Measurements from ENCODE around the gene ITFG2.

The ITFG2 gene

DNA sequence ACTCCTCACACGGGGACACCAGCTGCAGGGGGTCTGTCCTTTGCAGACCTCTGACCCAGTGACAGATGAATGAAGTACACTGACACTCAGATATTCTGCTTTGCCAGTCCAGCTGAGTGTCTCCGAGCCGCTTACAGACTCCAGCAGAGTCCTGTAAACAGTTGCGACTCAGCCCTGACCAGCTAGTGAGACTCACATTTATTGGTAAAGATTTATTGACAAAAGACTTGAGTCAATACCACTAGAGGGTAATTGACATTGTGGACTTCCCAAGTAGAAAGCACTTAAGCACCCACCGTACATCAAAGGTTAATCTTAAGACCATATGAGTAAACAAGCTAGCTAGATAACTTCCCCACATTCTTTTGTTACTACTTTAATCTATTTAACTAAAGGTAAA, 27.5 kb upstream of the ITFG2 start:
- TF ChIP-seq POLR2A (IDR thresholded peaks at IDR 0.05; ENCODE audit: low read length) (no peak), GATA1 (IDR thresholded peaks at IDR 0.05; ENCODE audit: low read depth, low read length) (no peak)
- DNase-seq: no peak

DNA sequence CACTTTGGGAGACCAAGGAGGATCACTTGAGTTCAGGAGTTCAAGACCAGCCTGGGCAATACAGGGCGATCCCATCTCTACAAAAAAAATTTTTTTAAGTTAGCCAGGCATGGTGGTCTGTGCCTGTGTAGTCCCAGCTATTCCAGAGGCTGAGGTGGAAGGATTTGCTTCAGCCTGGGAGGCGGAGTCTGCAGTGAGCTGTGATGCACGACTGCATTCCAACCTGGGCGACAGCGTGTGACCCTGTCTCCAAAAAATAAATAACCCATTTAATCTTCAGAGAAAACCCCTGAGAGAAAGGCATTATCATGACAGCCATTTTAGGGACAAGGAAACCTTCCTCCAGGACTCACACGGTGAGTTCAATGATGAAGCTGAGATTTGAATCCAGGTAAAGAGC, 21.4 kb upstream of the ITFG2 start:
- TF ChIP-seq GATA1 (IDR thresholded peaks at IDR 0.05; ENCODE audit: low read depth, low read length) (no peak), POLR2A (IDR thresholded peaks at IDR 0.05; ENCODE audit: low read length) (no peak)
- no peak for DNase-seq

DNA sequence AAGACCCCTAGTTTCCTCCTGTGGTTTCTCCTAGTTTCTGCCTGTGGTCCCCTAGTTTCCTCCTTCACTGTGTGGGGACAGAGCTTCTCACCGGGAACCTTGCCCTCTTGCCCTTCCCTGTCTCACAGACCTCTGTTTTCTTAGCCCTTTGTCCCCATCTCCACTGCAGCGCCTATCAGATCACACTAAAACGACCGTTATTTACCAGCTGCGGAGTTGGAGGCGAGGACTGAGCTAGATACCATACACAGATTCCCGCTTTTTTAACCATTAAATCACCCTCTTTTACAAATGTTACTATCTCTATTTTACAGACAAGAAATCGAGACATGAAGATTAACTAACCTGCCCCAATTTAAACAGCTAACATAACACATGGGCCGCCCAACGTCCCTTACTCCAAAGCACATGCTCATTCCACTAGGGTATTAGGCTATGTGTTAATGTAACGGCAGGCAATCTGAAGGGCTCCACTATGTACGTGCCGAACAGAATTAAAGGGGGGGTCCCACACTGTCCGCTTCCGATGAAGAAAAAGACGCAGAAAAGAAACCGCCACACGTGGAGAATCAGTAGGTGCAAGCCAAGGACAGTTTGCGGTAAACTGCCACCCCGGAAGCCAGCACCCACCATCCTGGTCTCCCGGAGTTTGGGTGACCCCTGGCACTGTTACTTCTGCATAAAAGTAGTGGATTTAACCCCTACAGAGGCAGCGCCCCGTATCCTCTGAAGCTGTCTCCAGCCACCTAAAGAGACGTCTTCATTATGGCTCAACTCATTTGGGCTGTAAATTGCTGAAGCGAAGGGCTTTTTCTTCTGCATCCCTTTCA, 19.6 kb upstream of the ITFG2 start:
- DNase-seq: peak in 1 of 2 experiments; percentile 32
- no peak for TF ChIP-seq POLR2A (IDR thresholded peaks at IDR 0.05; ENCODE audit: low read length)
- TF ChIP-seq GATA1 (IDR thresholded peaks at IDR 0.05; ENCODE audit: low read depth, low read length): no peak

DNA sequence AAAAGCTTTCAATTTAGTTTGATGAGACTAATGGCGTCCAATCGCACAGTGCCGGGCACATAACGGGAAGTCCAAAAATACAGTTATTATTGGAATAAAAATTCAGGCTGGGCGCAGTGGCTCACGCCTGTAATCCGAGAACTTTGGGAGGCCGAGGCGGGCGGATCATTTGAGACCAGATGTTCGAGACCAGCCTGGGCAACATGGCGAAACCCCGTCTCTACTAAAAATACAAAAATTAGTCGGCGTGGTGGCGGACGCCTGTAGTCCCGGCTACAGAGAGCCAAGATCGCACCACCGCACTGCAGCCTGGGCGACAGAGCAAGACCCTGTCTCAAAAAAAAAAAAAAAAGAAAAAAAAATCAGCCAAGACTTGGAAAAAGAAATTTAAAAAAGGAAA, 18.9 kb upstream of the ITFG2 start:
- TF ChIP-seq GATA1 (IDR thresholded peaks at IDR 0.05; ENCODE audit: low read depth, low read length) (no peak), POLR2A (IDR thresholded peaks at IDR 0.05; ENCODE audit: low read length) (no peak)
- no peak for DNase-seq

DNA sequence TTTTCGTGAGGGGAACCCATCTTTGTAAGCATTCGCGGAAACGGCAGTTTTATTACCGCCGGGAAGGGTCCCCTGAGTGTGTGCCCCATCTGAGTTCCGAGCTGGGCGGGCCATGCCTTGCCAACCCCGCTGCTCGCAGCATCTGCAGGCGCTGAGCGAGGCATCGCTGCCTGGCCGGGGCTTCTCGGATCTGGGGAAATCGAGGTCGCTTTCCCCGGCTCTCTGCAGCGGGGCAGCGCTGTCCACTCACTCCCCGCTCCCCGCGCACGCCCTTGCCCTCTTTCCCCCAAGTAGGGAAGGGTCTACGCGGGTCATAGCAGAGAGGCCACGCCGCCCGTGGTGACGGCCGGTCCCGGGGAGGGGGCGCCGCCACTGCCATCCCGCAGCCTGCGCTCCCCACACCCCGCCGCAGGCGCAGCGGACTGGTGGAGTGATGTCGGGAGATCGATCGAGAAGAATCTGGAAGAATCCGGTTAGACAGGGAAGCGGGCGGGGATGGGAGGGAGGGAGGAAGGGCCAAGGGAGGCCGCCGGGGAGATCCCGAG, 18.2 kb upstream of the ITFG2 start:
- TF ChIP-seq POLR2A (IDR thresholded peaks at IDR 0.05; ENCODE audit: low read length): no peak
- TF ChIP-seq GATA1 (IDR thresholded peaks at IDR 0.05; ENCODE audit: low read depth, low read length): no peak
- peak in 1 of 2 experiments; percentile 67 for DNase-seq

DNA sequence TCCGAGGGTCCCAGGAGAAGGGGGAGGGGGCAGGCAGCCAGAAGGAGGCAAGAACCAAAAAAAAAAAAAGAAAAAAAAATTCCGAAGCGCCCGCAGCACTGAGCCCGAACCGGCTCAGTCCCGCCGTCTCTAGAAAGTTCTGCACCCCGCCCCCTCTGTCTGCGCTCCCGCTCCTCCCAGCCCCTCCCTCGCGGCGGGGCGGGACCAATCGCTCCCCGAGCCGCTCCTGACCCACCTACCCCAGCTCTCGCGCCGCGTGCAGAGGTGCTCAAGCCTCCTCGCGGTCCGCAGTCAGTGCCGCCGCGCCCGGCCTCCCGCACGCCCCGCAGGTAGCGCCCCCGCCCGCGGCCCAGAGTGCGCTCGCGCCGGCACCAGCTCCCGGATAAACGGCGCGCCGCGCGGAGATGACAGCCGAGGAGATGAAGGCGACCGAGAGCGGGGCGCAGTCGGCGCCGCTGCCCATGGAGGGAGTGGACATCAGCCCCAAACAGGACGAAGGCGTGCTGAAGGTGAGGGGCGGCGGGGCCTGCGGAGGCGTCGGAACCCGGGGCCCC, 17.7 kb upstream of the ITFG2 start, which contains the start of gene FKBP4:
TSS of gene FKBP4 (plus strand) at position 235 of the 554 bp plus-strand sequence. CDS start at position 405, 170 bp downstream.
- DNase-seq: peak; percentile 91 to 94
- peak; percentile 60 for TF ChIP-seq POLR2A (IDR thresholded peaks at IDR 0.05; ENCODE audit: low read length)
- no peak for TF ChIP-seq GATA1 (IDR thresholded peaks at IDR 0.05; ENCODE audit: low read depth, low read length)

DNA sequence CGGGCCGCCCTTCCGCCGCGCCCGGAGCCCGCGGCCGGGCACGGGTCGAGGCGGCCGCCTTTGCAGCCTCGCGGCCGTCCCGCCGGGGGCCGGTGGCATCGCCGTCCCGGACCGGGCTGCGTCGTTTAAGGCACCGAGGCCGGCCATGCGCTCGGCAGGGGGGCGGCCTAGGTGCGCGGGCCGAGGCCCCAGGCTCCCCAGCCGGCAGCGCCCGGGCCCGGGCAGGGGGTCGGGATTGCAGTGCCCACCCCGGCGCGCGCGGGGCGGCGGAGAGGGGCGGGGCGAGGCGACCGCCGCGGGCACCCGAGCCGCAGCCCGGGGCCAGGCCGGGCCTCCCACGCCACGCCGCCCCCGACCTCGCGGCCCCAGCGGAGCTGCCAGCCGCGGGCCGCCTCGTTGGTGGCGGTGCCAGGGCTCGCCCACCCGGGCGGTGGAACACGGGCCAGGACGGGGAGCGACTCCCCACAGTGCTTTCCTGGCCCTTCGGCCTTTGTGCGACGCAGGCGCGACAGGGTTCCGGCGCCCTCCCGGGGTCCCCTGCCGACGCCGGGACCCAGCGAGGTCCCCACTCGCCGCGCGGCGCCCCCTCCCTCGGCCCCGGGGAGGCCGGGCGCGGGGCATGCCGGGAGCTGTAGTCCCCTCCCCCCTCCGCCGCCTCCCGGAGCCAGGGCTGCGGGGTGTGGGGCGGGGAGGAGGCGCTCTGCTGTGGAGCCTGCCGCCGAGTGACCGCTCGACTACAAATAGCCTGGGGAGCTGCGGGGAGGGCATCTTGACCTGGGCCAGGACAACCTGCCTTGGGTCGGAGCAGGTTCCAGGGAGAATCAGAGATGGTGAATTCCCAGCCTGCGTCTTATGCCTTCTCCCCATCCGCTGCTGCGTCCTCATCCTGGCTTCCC, 16.9 kb upstream of the ITFG2 start:
- TF ChIP-seq POLR2A (IDR thresholded peaks at IDR 0.05; ENCODE audit: low read length) (no peak), GATA1 (IDR thresholded peaks at IDR 0.05; ENCODE audit: low read depth, low read length) (no peak)
- peak; percentile 75 to 86 for DNase-seq

DNA sequence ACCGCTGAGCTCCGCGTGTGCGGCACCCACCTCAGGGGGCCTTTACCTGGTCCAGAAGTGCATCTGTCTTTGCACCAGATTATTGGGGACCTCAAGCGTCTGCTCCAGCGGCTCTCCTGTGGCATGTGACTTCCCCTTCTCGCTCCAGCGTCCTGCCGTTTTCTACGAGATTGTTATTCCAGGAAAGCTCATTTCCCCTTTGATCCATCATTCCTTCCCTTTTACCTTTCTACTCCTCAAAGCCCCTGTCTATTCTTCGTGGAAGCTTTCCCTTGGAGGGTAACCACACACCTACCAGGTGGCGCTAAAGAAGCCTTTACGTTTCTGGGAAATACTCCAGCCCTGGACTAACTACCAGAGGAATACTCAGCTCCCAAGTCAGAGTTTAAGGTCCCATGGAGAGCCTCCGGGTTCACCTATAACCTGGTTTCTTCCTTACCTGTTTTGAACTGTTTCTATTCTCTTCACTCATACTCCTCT, 16.2 kb upstream of the ITFG2 start:
- DNase-seq: peak in 1 of 2 experiments; percentile 31
- no peak for TF ChIP-seq GATA1 (IDR thresholded peaks at IDR 0.05; ENCODE audit: low read depth, low read length)

DNA sequence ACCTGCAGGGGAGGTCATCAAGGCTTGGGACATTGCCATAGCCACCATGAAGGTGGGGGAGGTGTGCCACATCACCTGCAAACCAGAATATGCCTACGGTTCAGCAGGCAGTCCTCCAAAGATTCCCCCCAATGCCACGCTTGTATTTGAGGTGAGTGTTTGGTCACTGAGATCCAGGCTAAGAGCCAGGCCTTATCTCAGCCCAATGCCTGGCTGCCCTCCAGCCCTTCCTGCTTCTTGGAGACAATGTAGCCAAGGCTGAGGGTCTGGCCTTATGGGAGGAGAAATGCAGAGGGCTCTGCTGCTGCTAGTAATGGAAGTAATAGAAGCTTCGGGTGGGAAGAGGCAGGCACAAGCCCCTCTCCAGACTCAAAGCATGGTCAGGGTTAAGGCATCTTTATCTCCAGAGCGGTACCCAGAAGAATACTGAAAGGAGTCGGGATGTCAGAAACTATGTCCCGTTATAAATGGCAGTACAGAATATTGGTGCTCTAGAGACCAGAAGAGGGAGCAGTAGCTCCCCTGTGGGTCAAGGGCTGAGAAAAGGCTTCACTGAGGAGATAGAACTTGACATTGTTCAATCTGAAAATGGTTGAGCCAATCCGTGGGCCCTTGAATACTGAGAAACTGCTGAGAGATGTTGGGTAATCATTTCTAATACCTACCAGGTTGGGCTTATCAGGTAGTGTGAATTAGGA, 14.6 kb upstream of the ITFG2 start:
- peak; percentile 15 to 25 for DNase-seq
- TF ChIP-seq GATA1 (IDR thresholded peaks at IDR 0.05; ENCODE audit: low read depth, low read length): no peak

DNA sequence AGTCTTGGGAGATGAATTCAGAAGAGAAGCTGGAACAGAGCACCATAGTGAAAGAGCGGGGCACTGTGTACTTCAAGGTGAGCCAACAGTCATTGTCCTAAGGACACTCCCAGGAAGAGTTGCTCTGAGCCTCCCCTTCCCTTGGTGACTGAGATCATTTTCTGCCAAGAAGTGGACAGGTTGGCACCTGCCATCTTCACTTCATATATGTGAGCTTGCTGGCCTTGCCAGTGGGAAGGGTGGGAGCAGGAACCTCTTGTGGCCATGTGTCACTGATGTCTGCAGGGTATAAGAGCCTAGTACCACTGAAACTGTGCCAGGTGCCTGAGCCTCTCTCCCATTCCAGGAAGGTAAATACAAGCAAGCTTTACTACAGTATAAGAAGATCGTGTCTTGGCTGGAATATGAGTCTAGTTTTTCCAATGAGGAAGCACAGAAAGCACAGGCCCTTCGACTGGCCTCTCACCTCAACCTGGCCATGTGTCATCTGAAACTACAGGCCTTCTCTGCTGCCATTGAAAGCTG, 12.4 kb upstream of the ITFG2 start:
- DNase-seq: no peak
- TF ChIP-seq GATA1 (IDR thresholded peaks at IDR 0.05; ENCODE audit: low read depth, low read length) (no peak), POLR2A (IDR thresholded peaks at IDR 0.05; ENCODE audit: low read length) (no peak)

DNA sequence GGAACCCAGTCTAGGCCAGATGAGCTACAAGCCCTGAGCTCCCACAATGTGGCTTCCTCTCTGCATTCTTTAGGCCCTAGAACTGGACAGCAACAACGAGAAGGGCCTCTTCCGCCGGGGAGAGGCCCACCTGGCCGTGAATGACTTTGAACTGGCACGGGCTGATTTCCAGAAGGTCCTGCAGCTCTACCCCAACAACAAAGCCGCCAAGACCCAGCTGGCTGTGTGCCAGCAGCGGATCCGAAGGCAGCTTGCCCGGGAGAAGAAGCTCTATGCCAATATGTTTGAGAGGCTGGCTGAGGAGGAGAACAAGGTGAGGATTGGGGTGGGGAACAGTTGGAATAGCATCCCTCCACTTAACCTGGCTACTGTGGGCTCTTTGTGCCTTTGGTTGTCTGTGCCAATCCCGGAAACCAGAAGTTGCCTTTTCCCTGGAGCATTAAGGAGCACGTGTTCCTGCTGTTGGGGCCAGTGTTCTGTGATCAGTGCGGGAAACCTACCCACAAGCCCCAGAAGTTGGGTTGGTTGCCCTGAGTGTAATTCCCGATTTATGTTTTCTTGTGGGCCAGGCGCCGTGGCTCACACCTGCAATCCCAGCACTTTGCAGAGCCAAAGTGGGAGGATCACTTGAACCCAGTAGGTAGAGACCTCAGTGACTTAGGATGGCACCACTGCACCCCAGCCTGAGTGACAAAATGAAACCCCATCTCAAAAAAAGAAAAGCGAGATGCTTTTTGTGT, 11.3 kb upstream of the ITFG2 start:
- no peak for DNase-seq
- TF ChIP-seq GATA1 (IDR thresholded peaks at IDR 0.05; ENCODE audit: low read depth, low read length): no peak
- TF ChIP-seq POLR2A (IDR thresholded peaks at IDR 0.05; ENCODE audit: low read length): no peak

DNA sequence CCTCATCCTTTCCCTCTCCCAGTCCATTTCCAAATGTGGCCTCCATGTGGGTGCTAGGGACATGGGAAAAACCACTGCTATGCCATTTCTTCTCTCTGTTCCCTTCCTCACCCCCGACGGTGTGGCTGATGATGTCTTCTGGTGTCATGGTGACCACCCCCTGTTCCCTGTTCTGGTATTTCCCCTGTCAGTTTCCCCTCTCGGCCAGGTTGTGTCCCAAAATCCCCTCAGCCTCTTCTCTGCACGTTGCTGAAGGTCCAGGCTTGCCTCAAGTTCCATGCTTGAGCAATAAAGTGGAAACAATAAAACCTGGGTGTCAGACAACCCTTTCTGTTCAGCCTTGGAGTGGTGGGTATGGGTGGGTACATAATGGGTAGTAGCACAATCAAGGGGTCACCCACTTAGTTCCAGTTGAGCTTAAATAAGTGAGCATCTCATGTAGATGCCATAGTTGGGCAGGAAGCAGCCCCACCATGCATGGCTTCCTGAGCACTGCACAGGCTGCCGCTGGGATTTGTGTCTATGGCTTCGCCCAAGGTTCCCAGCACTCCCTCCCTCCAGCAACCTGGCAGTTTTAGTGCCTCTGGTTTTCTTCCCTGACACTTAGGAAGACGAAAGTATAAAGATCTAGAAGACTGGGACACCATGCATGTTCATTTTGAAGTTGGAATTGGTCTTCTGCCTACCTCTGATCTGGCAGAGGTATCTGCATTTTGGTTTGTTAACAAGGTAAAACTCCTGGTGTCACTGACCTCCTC, 8.7 kb upstream of the ITFG2 start:
- TF ChIP-seq GATA1 (IDR thresholded peaks at IDR 0.05; ENCODE audit: low read depth, low read length) (no peak), POLR2A (IDR thresholded peaks at IDR 0.05; ENCODE audit: low read length) (no peak)
- no peak for DNase-seq
